Suprapubic skin (tissue), 3 donors: ENCODE results near the gene DGKE.

Source experiments
- CTCF ChIP-seq, 2 donors: fragments of 200-600 bp in 1 of 2; fragments of 450-650 bp in 1 of 2; sonication (generic) in 1 of 2; IDR thresholded peaks; one replicate each; pipeline ENCODE4 v1.5.1; 2016 to 2019; ENCODE audit warnings: antibody characterized with exemption in 2 of 2, mild to moderate bottlenecking in 1 of 2, moderate library complexity in 1 of 2
- POLR2AphosphoS5 ChIP-seq, 3 donors: sonication (generic); formaldehyde crosslinking; IDR thresholded peaks; one replicate each; pipeline ENCODE4 v1.6.1; 2017; ENCODE audit warnings: antibody characterized with exemption in 3 of 3

- TF ChIP-seq CTCF (IDR thresholded peaks at IDR 0.05): no peak
- no peak for TF ChIP-seq POLR2AphosphoS5 (IDR thresholded peaks at IDR 0.05)
These were observed 34.0 kb downstream of the DGKE start for GRCh38 chr17:56867948-56868376.
